NCI-H2107 (cell line): ENCODE data around the gene ERRFI1.
"Not testable (repeated sequence)": the region's sequence is repeated elsewhere in the genome, so short reads cannot be mapped to it uniquely, and the experiment has no call there.

Experiments
- DNase-seq: peaks from one replicate; lab custom pipeline; 2025; lab: John Stamatoyannopoulos, UW

The ERRFI1 gene, protein sequence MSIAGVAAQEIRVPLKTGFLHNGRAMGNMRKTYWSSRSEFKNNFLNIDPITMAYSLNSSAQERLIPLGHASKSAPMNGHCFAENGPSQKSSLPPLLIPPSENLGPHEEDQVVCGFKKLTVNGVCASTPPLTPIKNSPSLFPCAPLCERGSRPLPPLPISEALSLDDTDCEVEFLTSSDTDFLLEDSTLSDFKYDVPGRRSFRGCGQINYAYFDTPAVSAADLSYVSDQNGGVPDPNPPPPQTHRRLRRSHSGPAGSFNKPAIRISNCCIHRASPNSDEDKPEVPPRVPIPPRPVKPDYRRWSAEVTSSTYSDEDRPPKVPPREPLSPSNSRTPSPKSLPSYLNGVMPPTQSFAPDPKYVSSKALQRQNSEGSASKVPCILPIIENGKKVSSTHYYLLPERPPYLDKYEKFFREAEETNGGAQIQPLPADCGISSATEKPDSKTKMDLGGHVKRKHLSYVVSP

GRCh38 chr1:8026153-8026975 lies at the start of gene ERRFI1:
Gene ERRFI1, minus strand, starts transcription at chr1:8026309. Its CDS starts 10,690 bp downstream, at chr1:8015619.
- no peak for DNase-seq

DNA sequence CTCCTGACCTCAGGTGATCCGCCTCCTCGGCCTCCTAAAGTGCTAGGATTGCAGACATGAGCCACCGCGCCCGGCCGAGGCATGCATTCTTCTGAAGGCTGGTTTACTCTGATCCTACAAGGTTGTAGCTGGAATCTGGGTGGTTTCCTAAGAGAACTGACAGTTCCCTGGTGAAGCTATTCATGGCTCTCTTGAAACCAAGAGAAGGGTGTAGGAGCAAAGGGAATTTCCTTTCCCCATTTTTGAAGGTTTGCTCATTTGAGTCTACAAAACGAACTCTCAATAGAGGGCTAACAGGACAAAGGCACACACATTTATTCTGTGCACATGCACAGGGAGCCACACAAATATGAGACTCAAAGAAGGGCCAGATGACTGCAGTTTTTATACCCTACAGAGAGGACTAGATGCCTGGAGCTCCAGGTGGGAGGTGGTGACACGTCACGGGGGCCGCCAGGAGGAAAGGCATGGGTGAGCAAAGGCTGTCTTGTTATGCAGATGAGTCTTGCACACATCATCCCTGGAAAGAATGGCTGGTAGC lies 49.5 kb upstream of the ERRFI1 start:
- DNase-seq: no peak

GRCh38 chr1:8073112-8073855 lies 47.2 kb upstream of the ERRFI1 start:
- no peak for DNase-seq

- DNase-seq: no peak
These were observed 44.3 kb upstream of the ERRFI1 start for GRCh38 chr1:8070381-8070811.

- DNase-seq: not testable (repeated sequence)
These were observed 43.7 kb upstream of the ERRFI1 start for GRCh38 chr1:8069614-8070320.

DNA sequence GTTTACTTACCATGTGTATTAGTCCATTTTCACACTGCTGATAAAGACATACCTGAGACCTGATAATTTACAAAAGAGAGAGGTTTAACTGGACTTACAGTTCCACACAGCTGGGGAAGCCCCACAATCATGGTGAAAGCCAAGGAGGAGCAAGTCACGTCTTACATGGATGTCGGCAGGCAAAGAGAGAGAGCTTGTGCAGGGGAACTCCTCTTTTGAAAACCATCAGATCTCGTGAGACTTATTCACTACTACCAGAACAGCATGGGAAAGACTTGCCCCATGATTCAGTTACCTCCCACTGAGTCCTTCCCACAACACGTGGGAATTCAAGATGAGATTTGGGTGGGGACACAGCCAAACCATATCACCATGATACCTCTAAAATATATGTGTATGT lies 39.3 kb upstream of the ERRFI1 start:
- no peak for DNase-seq

GRCh38 chr1:8063298-8064036 lies 37.4 kb upstream of the ERRFI1 start:
- DNase-seq: no peak

DNA sequence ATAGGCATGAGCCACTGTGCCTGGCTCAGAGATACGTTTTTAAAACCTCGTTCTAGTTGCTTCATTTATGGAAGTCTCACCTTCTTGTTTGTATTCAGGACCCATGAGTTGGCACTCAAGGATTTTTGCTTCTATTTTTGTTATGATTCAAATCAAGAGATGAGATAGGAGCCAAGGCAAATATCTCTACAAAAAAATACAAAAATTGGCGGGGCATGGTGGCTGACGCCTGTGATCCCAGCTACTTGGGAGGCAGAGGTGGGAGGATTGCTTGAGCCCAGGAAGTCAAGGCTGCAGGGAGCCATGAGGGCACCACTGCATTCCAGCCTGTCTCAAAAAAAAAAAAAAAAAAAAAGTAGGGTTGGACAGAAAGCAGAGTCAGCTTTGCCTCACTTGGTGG lies 36.8 kb upstream of the ERRFI1 start:
- no peak for DNase-seq

DNA sequence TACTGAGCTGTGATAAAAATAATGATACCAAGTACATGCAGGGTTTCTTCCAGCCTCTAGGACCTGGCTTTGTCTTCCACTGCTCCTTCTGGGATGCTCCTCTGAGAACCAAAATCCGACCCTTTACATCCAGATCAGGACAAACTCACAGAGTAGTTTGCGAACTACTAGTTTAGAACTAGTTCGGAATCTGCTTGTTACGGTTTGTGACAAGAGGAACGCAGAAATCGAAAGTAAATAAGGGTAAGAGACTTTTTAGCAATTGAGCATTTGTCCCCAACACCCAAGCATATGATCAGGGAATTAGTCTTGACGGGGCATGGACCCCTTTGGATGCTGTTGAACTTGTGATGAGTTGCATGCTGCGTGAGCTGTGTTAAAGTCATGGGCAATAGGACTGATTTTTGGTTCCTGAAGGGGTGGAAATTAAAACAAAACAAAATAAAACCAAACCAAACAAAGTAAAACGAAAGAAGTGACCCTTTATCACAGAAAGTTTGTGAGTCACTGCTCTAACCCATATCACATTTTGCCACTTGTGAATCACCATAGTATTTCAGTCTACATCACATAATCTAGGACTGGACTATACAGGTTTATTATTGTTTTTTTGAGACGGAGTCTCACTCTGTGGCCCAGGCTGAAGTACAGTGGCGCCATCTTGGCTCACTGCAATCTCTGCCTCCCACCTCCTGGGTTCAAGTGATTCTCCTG lies 35.7 kb upstream of the ERRFI1 start:
- no peak for DNase-seq

GRCh38 chr1:8061210-8061609 lies 35.1 kb upstream of the ERRFI1 start:
- DNase-seq: no peak

- no peak for DNase-seq
These were observed 33.1 kb upstream of the ERRFI1 start for GRCh38 chr1:8059161-8059622.

GRCh38 chr1:8057779-8058178 lies 31.7 kb upstream of the ERRFI1 start:
- not testable (repeated sequence) for DNase-seq

DNA sequence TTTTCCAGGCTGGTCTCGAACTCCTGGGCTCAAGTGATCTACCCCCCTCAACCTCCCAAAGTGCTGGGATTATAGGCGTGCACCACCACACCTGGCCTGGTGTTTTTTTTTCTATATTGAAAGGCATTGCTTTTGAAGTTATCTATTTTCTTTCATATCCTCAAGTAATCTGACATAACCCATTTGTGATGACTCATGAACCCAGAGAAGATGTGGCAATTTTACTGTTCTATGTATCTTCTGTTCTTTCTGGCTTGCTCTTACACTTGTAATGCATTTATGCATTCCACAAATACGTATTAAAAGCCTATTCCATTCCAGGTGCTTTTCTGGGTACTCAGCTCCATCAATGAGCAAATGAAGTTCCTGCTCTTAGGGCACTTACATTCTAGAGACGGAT lies 29.9 kb upstream of the ERRFI1 start:
- no peak for DNase-seq

DNA sequence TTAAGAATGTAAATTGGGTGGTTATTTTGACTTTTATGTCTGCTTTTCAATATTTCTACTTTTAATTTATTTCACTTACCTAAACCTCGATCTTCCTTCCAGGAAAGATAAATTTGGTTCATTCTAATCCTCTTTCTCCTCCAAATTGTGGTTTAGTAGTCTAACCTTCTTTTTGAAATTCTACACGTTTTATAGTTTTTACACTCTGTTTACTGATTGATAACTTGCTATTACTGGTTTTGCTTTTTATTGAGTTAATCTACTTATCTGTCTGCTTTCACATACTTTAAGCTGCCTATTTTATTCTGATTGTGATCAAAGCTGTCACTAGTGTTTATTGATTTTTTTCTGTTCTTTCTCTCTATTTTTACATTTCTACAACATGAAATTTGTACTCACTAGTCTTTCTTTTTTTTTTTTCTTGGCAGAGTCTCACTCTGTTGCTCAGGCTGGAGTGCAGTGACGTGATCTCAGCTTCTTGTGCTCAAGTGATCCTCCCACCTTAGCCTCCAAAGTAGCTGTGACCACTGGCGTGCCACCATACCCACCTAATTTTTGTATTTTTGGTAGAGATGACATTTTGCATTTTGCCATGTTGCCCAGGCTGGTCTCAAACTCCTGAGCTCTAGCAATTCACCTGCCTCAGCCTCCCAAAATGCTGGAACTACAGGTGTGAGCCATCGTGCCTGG lies 27.9 kb upstream of the ERRFI1 start:
- no peak for DNase-seq

DNA sequence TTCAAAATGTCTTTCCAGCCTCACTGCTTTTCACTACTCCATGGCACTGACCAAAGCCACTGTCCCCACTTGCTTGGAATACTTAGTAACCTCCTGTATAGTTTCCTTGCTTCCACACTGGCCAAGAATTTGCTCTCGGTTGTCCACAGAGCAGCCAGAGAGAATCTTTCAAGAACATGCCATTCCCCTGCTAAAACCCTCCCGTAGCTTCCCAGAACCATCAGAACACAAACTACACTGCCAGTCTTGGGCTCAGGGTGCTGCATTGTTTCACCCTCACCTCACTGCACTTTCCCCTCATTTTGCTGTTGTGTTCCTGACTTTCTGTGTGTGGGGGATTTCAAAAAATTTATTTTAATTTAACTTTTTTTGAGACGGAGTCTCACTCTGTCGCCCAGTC lies 25.5 kb upstream of the ERRFI1 start:
- no peak for DNase-seq

DNA sequence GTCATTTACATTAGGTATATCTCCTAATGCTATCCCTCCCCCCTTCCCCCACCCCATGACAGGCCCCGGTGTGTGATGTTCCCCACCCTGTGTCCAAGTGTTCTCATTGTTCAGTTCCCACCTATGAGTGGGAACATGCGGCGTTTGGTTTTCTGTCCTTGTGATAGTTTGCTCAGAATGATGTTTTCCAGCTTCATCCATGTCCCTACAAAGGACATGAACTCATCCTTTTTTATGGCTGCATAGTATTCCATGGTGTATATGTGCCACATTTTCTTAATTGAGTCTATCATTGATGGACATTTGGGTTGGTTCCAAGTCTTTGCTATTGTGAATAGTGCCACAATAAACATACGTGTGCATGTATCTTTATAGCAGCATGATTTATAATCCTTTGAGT lies 23.1 kb upstream of the ERRFI1 start:
- DNase-seq: not testable (repeated sequence)

DNA sequence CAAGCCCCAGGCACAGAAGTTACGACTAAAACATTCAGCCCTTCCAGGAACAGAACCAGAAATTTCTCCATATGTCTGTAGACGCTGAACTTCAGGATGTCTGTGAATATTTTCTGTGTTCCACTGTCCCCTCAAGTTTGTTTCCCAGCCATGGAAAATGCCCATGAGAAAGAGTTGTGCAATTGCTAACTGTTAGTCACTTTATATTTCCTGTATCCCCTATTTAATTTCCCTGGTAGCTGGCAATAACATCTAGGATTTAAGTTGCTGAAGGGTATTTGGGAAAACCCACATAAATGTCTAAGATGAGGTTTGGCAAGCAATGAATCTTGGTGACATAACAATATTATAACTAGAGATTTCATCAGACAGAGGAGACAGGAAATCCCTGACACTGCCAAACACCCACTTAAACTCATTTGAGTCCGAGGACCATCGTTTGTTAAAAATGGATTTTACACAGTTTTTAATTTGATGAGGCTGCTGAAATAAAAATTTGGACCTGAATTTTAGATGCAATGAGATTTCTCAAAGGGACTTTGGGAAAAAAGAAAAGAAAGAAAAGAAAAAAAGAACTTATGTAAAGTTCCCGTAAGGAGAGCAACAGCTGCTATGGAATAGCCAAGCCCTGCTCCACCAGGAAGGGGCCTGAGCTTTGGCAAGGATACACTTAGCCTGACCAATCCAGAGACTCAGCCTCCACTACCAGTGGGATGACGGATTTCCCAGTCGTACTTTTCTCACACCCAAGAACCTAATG lies 21.8 kb upstream of the ERRFI1 start:
- no peak for DNase-seq

GRCh38 chr1:8047112-8047511 lies 21.0 kb upstream of the ERRFI1 start:
- no peak for DNase-seq

- DNase-seq: no peak
These were observed 20.3 kb upstream of the ERRFI1 start for GRCh38 chr1:8046391-8046790.
